ENCODE data around the gene CLPTM1L.

DNA sequence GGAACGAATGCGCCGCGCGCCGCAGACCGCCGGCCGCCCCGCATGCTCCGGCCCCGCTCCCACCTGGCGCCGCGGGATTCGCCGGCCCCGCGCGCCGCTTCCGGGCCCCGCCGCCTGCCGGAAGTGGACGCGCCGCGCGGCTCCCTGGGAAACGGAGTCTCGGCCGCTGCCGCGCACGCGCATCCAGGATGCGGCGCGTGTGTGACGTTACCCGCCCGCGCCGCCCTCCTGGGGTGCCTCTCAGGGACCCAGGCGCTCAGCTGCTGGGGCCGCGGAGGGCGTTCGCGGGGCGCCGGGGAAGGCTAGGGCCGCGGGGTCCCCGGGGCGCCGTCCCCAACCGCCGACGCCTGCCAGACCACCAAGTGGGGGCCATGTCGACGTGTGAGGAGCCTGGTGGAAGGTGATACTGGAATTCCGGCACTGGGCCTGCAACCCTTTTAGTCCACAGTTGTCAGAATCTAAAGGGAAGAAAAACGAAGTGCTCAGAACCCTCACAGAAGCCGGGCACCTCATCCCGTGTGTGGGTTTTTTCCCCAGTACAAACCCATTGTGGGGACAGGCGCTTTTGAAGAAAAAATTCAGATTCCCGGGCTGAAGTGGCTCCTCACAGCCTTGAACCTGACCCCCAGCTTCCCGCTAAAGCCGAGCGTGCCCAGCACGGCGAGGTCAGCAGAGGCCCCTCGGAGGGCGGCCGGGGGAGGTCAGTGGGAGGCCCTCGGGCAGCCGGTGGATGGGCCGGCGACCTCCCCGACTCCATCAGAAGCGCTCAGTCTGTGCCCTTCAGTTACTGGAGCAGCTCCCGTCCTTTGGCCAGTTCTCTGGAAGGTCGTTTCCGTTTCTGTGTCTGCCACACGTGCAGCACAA is at the start of gene CLPTM1L:
- no peak for TF ChIP-seq CTCF (conservative IDR thresholded peaks at IDR 0.05 in 1 of 2, IDR thresholded peaks at IDR 0.05 in 1 of 2; ENCODE audit: extremely low read depth in 1 of 2, insufficient read depth in 1 of 2, low read depth in 1 of 2, low read length in 2 of 2)
- TF ChIP-seq EZH2 (IDR thresholded peaks at IDR 0.05; ENCODE audit: borderline replicate concordance, low read length), result no peak

Data from mammary epithelial cell (primary cell).